SK-N-SH (cell line): ENCODE measurements around the gene ZNF438. TPM values are rescaled to one million over a fixed set of nuclear protein-coding genes. Genes with fewer than 3 reads are reported as not detected.

Experiments used
- CTCF ChIA-PET: fragments of 300-600, 350-600 bp; formaldehyde crosslinking; extraction: SDS; loops from one replicate; lab custom pipeline; 2021; lab: Yijun Ruan, JAX
- POLR2A ChIA-PET: fragments of 350-600 bp; sonication (Branson Sonifier 250); formaldehyde crosslinking; extraction: SDS; loops from one replicate; lab custom pipeline; 2020; ENCODE audit warnings: antibody characterized with exemption, inconsistent platforms; lab: Yijun Ruan, JAX
- DNase-seq: peaks from one replicate; pipeline ENCODE4 v3.0.0; 2012
- H2AFZ ChIP-seq: fragments of 200-600 bp; sonication (generic); 2 replicates; pipeline ENCODE4 v1.8.1; 2016; ENCODE audit warnings: antibody characterized with exemption, mild to moderate bottlenecking, low read depth
- H3F3A ChIP-seq: fragments of 200-600 bp; sonication (generic); replicated peaks from 2 replicates; pipeline ENCODE3; 2016; ENCODE audit warnings: antibody characterized with exemption, mild to moderate bottlenecking; ENCODE audit not compliant: insufficient read depth
- H3K27ac ChIP-seq, 2 experiments: fragments of 200-500 bp in 1 of 2; fragments of 200-600 bp in 1 of 2; sonication (Bioruptor generic) in 1 of 2; sonication (generic), shearing (Covaris generic) in 1 of 2; 2 replicates each; pipeline versions ENCODE4 v1.5.1 to v1.6.1; 2014 to 2016; ENCODE audit warnings: low read depth in 2 of 2, inconsistent platforms in 1 of 2, low read length in 1 of 2, mild to moderate bottlenecking in 1 of 2, mixed read lengths in 1 of 2
- H3K27me3 ChIP-seq: fragments of 200-600 bp; sonication (generic), shearing (Covaris generic); 2 replicates; pipeline ENCODE4 v1.6.1; 2016; ENCODE audit warnings: mixed run types; ENCODE audit not compliant: insufficient read depth
- H3K36me3 ChIP-seq, 2 experiments: fragments of 200-500 bp in 1 of 2; fragments of 200-600 bp in 1 of 2; sonication (Bioruptor generic) in 1 of 2; sonication (generic) in 1 of 2; replicated peaks in 1 of 2; 2 replicates each; pipeline versions ENCODE3 to v1.5.1; 2014 to 2016; ENCODE audit warnings: low read length in 1 of 2, mild to moderate bottlenecking in 1 of 2; ENCODE audit not compliant: insufficient read depth in 2 of 2, control insufficient read depth in 1 of 2
- H3K4me1 ChIP-seq, 2 experiments: fragments of 200-500 bp in 1 of 2; fragments of 200-600 bp in 1 of 2; sonication (Bioruptor generic) in 1 of 2; sonication (generic), shearing (Covaris generic) in 1 of 2; 2 replicates each; pipeline versions ENCODE4 v1.5.1 to v1.6.1; 2014 to 2016; ENCODE audit warnings: low read depth in 1 of 2, low read length in 1 of 2, mixed run types in 1 of 2; ENCODE audit not compliant: insufficient read depth in 2 of 2, control insufficient read depth in 1 of 2
- H3K4me2 ChIP-seq: fragments of 200-600 bp; sonication (generic), shearing (Covaris generic); 2 replicates; pipeline ENCODE4 v1.6.1; 2017; ENCODE audit warnings: mixed run types
- H3K4me3 ChIP-seq, 2 experiments: fragments of 200-500 bp in 1 of 2; fragments of 200-600 bp in 1 of 2; sonication (Bioruptor generic) in 1 of 2; sonication (generic), shearing (Covaris generic) in 1 of 2; 2 replicates each; pipeline versions ENCODE4 v1.5.1 to v1.8.1; 2014 to 2016; ENCODE audit warnings: low read depth in 2 of 2, inconsistent platforms in 1 of 2, low read length in 1 of 2, mild to moderate bottlenecking in 1 of 2, mixed read lengths in 1 of 2, moderate library complexity in 1 of 2
- H3K79me2 ChIP-seq: fragments of 200-600 bp; sonication (generic); 2 replicates; pipeline ENCODE4 v1.8.1; 2017; ENCODE audit warnings: mild to moderate bottlenecking; ENCODE audit not compliant: insufficient read depth
- H3K9ac ChIP-seq: fragments of 200-600 bp; sonication (generic); 2 replicates; pipeline ENCODE4 v1.6.1; 2017; ENCODE audit warnings: mixed run types
- H3K9me2 ChIP-seq: fragments of 200-600 bp; sonication (generic); 2 replicates; pipeline ENCODE4 v1.6.1; 2017; ENCODE audit warnings: mixed run types
- H3K9me3 ChIP-seq: fragments of 200-600 bp; sonication (generic); 2 replicates; pipeline ENCODE4 v1.6.1; 2017; ENCODE audit warnings: mixed run types, mild to moderate bottlenecking, moderate library complexity
- H4K20me1 ChIP-seq: fragments of 200-600 bp; sonication (generic); 2 replicates; pipeline ENCODE4 v1.6.1; 2017; ENCODE audit warnings: mild to moderate bottlenecking, mixed run types; ENCODE audit not compliant: insufficient read depth
- FOSL2 ChIP-seq: IDR thresholded peaks from 2 replicates; pipeline ENCODE4 v1.4.0; 2012; ENCODE audit warnings: low read depth, mild to moderate bottlenecking, moderate library complexity, borderline replicate concordance
- GATA2 ChIP-seq: sonication (generic); formaldehyde crosslinking; IDR thresholded peaks from 2 replicates; pipeline ENCODE4 v1.5.0; 2020; ENCODE audit warnings: mild to moderate bottlenecking, missing genetic modification reagents
- IRF3 ChIP-seq: fragments of 150-350 bp; IDR thresholded peaks from 2 replicates; pipeline ENCODE4 v1.6.1; 2016; ENCODE audit warnings: mild to moderate bottlenecking, low read depth, low read length
- MXI1 ChIP-seq: IDR thresholded peaks from 2 replicates; pipeline ENCODE4 v1.6.1; 2012; ENCODE audit warnings: mild to moderate bottlenecking, low read depth, low read length, improper control_type of control experiment
- NFIC ChIP-seq: IDR thresholded peaks from 2 replicates; pipeline ENCODE4 v1.4.0; 2012; ENCODE audit warnings: borderline replicate concordance
- NRF1 ChIP-seq: IDR thresholded peaks from 2 replicates; pipeline ENCODE4 v1.6.1; 2012; ENCODE audit warnings: low read depth, mild to moderate bottlenecking, low read length
- PBX3 ChIP-seq: IDR thresholded peaks from 2 replicates; pipeline ENCODE4; 2012
- RCOR1 ChIP-seq: fragments of 150-350 bp; IDR thresholded peaks from 2 replicates; pipeline ENCODE4 v1.6.1; 2017; ENCODE audit warnings: antibody characterized with exemption, low read length
- REST ChIP-seq: IDR thresholded peaks from 2 replicates; pipeline ENCODE4 v1.6.1; 2012; ENCODE audit warnings: mild to moderate bottlenecking, low read depth, low read length, moderate library complexity
- RFX5 ChIP-seq: IDR thresholded peaks from 2 replicates; pipeline ENCODE4 v1.6.1; 2012; ENCODE audit warnings: mild to moderate bottlenecking, improper control_type of control experiment, low read length
- SMC3 ChIP-seq: IDR thresholded peaks from 2 replicates; pipeline ENCODE4 v1.6.1; 2012; ENCODE audit warnings: low read depth, low read length, improper control_type of control experiment
- TEAD4 ChIP-seq: IDR thresholded peaks from 2 replicates; pipeline ENCODE4 v1.4.0; 2012; ENCODE audit warnings: mild to moderate bottlenecking, borderline replicate concordance; ENCODE audit not compliant: insufficient read depth
- USF1 ChIP-seq: IDR thresholded peaks from 2 replicates; pipeline ENCODE4 v1.4.0; 2012; ENCODE audit warnings: low read depth, borderline replicate concordance
- ZBTB33 ChIP-seq: IDR thresholded peaks from 2 replicates; pipeline ENCODE4 v1.4.0; 2012; ENCODE audit warnings: low read depth, borderline replicate concordance
- WGBS: methylation state at CpG from one replicate; pipeline ENCODE4 v1.1.6; 2017; ENCODE audit warnings: low lambda C conversion rate; 5-methylcytosine and 5-hydroxymethylcytosine counted together
- polyA plus RNA-seq, 3 experiments: library from polyadenylated mRNA; depleted of rRNA; stranded (reverse); fragments of >200 nt; gene quantifications; 2 replicates each; pipeline ENCODE4 v1.2.3, GENCODE V29; 2012

Gene ZNF438
- polyA plus RNA-seq, 1 of the 3 experiments (the other 2 are of a cell fraction): 2.1 TPM

GRCh38 chr10:31011017-31011664, 20.5 kb downstream of the ZNF438 start:
- WGBS: 78% methylated on average over 8 of the region's 8 CpGs
- H3F3A ChIP-seq: peaks cover 20% of the 10 kb centered on the region
- no peak for DNase-seq
- no peaks in the 10 kb centered on the region for H3K36me3 ChIP-seq
- H3K9ac ChIP-seq: no peak overlapping the region
- no peaks in the 10 kb centered on the region for H3K9me2 ChIP-seq
- H3K9me3 ChIP-seq: no peaks in the 10 kb centered on the region
- no peak overlapping the region for H2AFZ ChIP-seq
- H3K4me3 ChIP-seq: no peak overlapping the region
- no peaks in the 10 kb centered on the region for H4K20me1 ChIP-seq
- no peaks in the 10 kb centered on the region for H3K27me3 ChIP-seq
- H3K4me2 ChIP-seq: no peak overlapping the region
- H3K4me1 ChIP-seq: peaks cover 0 to 13% of the 10 kb centered on the region in 2 experiments; a peak in 1 of 4 replicates
- ChIA-PET POLR2A (no interaction called here), CTCF (no interaction called here)
- H3K79me2 ChIP-seq: 0 out of 2 replicates have a peak, but pooled peaks cover 2% of the 10 kb centered on the region
- TF ChIP-seq USF1 (no peak), RCOR1 (no peak), IRF3 (no peak), ZBTB33 (no peak), FOSL2 (no peak)
- no peak overlapping the region for H3K27ac ChIP-seq

GRCh38 chr10:31010062-31010461, 21.6 kb downstream of the ZNF438 start:
- no peak overlapping the region for H3K9ac ChIP-seq
- no peak overlapping the region for H2AFZ ChIP-seq
- no peak overlapping the region for H3K4me3 ChIP-seq
- CTCF ChIA-PET: interaction anchor here (0.8 kb wide), 1 partner anchor 21 kb away, joined by 3 read pairs; no protein-coding TSS in a partner anchor
- 0 out of 2 replicates have a peak, but pooled peaks cover 5% of the 10 kb centered on the region for H3K79me2 ChIP-seq
- POLR2A ChIA-PET: no interaction called here
- no peak overlapping the region for H3K4me2 ChIP-seq
- H3K27me3 ChIP-seq: no peaks in the 10 kb centered on the region
- DNase-seq: no peak
- H3K27ac ChIP-seq: no peak overlapping the region
- no peaks in the 10 kb centered on the region for H3K9me3 ChIP-seq
- peaks cover 26% of the 10 kb centered on the region for H3F3A ChIP-seq
- H3K36me3 ChIP-seq: no peaks in the 10 kb centered on the region
- no peaks in the 10 kb centered on the region for H4K20me1 ChIP-seq
- 100% methylated on average over 2 of the region's 2 CpGs for WGBS
- peaks cover 0 to 13% of the 10 kb centered on the region in 2 experiments; a peak in 1 of 4 replicates for H3K4me1 ChIP-seq
- H3K9me2 ChIP-seq: no peaks in the 10 kb centered on the region
- no peak for TF ChIP-seq NRF1
- TF ChIP-seq USF1: no peak
- TF ChIP-seq SMC3: no peak
- no peak for TF ChIP-seq REST
- no peak for TF ChIP-seq NFIC
- TF ChIP-seq MXI1: no peak
- no peak for TF ChIP-seq GATA2
- no peak for TF ChIP-seq IRF3
- no peak for TF ChIP-seq TEAD4
- TF ChIP-seq RFX5: no peak
- TF ChIP-seq PBX3: no peak
